GM12878 (cell line): ENCODE results near the gene MAMDC2. TPM values are rescaled to one million over a fixed set of nuclear protein-coding genes. Genes with fewer than 3 reads are reported as not detected.

Source experiments
- ATAC-seq: fragments of 200-7000 bp; cut with Tn5 transposase; 3 replicates; pipeline ENCODE4 v1.9.1; 2020; ENCODE audit warnings: mild to moderate bottlenecking, moderate library complexity
- BruUV-seq: library from RNA; stranded (reverse); fragments of 400-500 nt; replicated peaks from 2 replicates; lab custom pipeline; 2021; lab: Mats Ljungman, UMichigan
- CTCF ChIA-PET: fragments of 300-600 bp; sonication (Branson Sonifier 250); formaldehyde crosslinking; extraction: SDS; loops from one replicate; lab custom pipeline; 2021; ENCODE audit warnings: inconsistent platforms; lab: Yijun Ruan, JAX
- POLR2A ChIA-PET: fragments of 350-600 bp; formaldehyde crosslinking; extraction: SDS; loops from one replicate; lab custom pipeline; 2021; ENCODE audit warnings: inconsistent platforms; lab: Charles Lee
- RAD21 ChIA-PET: fragments of 300-600 bp; sonication (Branson Sonifier 250); formaldehyde crosslinking; loops from one replicate; lab custom pipeline; 2023; ENCODE audit warnings: antibody characterized with exemption; ENCODE audit not compliant: unreplicated experiment; lab: Charles Lee
- SMC1A ChIA-PET: fragments of 300-600 bp; sonication (Branson Sonifier 250); formaldehyde crosslinking; loops from one replicate; lab custom pipeline; 2023; ENCODE audit not compliant: unreplicated experiment, uncharacterized antibody; lab: Charles Lee
- DNase-seq: peaks from one replicate; pipeline ENCODE4 v3.0.0-alpha.2; 2011; ENCODE audit warnings: low read depth, low spot score
- FAIRE-seq: peaks from 3 replicates; lab custom pipeline; 2011; peaks lifted over from hg19 to GRCh38; lab: Jason Lieb, UNC
- H2AFZ ChIP-seq: 2 replicates; pipeline ENCODE4 v1.6.0; 2011; ENCODE audit warnings: low read depth, low read length, control low read depth; ENCODE audit not compliant: control insufficient read depth
- H3K27ac ChIP-seq: 2 replicates; pipeline ENCODE4 v1.5.1; 2011; ENCODE audit warnings: control low read depth; ENCODE audit not compliant: control insufficient read depth, insufficient read depth
- H3K27me3 ChIP-seq, 2 experiments: replicated peaks in 1 of 2; 2 replicates each; pipeline versions ENCODE4 v1.6.0 to v1.6.1; 2011; ENCODE audit warnings: low read length in 1 of 2; ENCODE audit not compliant: control insufficient read depth in 2 of 2, insufficient read depth in 2 of 2
- H3K36me3 ChIP-seq, 2 experiments: 2 replicates each; pipeline ENCODE4 v1.5.1; 2011; ENCODE audit warnings: low read length in 1 of 2; ENCODE audit not compliant: control insufficient read depth in 2 of 2, insufficient read depth in 2 of 2
- H3K4me1 ChIP-seq: 2 replicates; pipeline ENCODE4 v1.6.1; 2011; ENCODE audit warnings: mild to moderate bottlenecking, low read length, moderate library complexity, mixed read lengths; ENCODE audit not compliant: control insufficient read depth, insufficient read depth
- H3K4me2 ChIP-seq: 2 replicates; pipeline ENCODE4 v1.6.0; 2011; ENCODE audit warnings: control low read depth; ENCODE audit not compliant: control insufficient read depth, insufficient read depth
- H3K4me3 ChIP-seq: fragments of 200-600 bp; sonication (generic); 2 replicates; pipeline ENCODE4 v1.5.1; 2016
- H3K79me2 ChIP-seq: 2 replicates; pipeline ENCODE4 v1.6.0; 2011; ENCODE audit warnings: low read length; ENCODE audit not compliant: control insufficient read depth, insufficient read depth
- H3K9ac ChIP-seq: 2 replicates; pipeline ENCODE4 v1.8.0; 2011; ENCODE audit warnings: low read length, control low read depth, mixed read lengths; ENCODE audit not compliant: control insufficient read depth, insufficient read depth
- H3K9me3 ChIP-seq: replicated peaks from 3 replicates; pipeline ENCODE4 v1.5.1; 2011; ENCODE audit warnings: mild to moderate bottlenecking, low read length; ENCODE audit not compliant: control insufficient read depth, insufficient read depth
- H4K20me1 ChIP-seq: 2 replicates; pipeline ENCODE4 v1.6.0; 2011; ENCODE audit not compliant: control insufficient read depth, insufficient read depth
- ATF3 ChIP-seq: IDR thresholded peaks from 2 replicates; pipeline ENCODE4 v1.6.1; 2011; ENCODE audit warnings: low read depth, mild to moderate bottlenecking, low read length, moderate library complexity, borderline replicate concordance; ENCODE audit errors: extremely low read depth
- CEBPB ChIP-seq, 2 experiments: fragments of 150-350 bp in 1 of 2; IDR thresholded peaks; 2 replicates each; pipeline ENCODE4 v1.6.1; 2012 to 2014; ENCODE audit warnings: low read depth in 2 of 2, low read length in 2 of 2, borderline replicate concordance in 1 of 2, inconsistent platforms in 1 of 2
- CUX1 ChIP-seq: IDR thresholded peaks from 2 replicates; pipeline ENCODE4 v1.6.1; 2012; ENCODE audit warnings: improper control_type of control experiment, low read depth, low read length; ENCODE audit not compliant: insufficient replicate concordance
- EP300 ChIP-seq, 2 experiments: fragments of 150-350 bp in 1 of 2; IDR thresholded peaks; 2 replicates each; pipeline ENCODE4 v1.6.1; 2011 to 2012; ENCODE audit warnings: low read depth in 2 of 2, low read length in 2 of 2, borderline replicate concordance in 1 of 2, improper control_type of control experiment in 1 of 2, inconsistent platforms in 1 of 2; ENCODE audit not compliant: control insufficient read depth in 1 of 2
- JUND ChIP-seq: IDR thresholded peaks from 2 replicates; pipeline ENCODE4 v1.6.1; 2012; ENCODE audit warnings: low read depth, mild to moderate bottlenecking, low read length, improper control_type of control experiment, moderate library complexity
- KLF5 ChIP-seq: fragments of 450-650 bp; IDR thresholded peaks from 2 replicates; pipeline ENCODE4 v1.6.1; 2014; ENCODE audit warnings: mild to moderate bottlenecking; ENCODE audit not compliant: partially characterized antibody
- NFYA ChIP-seq: IDR thresholded peaks from 2 replicates; pipeline ENCODE4 v1.6.1; 2011; ENCODE audit warnings: low read depth, mild to moderate bottlenecking, low read length, improper control_type of control experiment, borderline replicate concordance
- PBX3 ChIP-seq: IDR thresholded peaks from 2 replicates; pipeline ENCODE4 v1.6.1; 2011; ENCODE audit warnings: mild to moderate bottlenecking, low read depth, low read length, moderate library complexity; ENCODE audit not compliant: insufficient replicate concordance
- RELA ChIP-seq: fragments of 450-650 bp; IDR thresholded peaks from 2 replicates; pipeline ENCODE4 v1.8.0; 2014; ENCODE audit warnings: borderline replicate concordance; ENCODE audit not compliant: partially characterized antibody
- SIN3A ChIP-seq: IDR thresholded peaks from 2 replicates; pipeline ENCODE4 v1.6.1; 2012; ENCODE audit warnings: low read depth, low read length, improper control_type of control experiment
- SMAD1 ChIP-seq: fragments of 450-650 bp; IDR thresholded peaks from 2 replicates; pipeline ENCODE4 v1.6.1; 2018; ENCODE audit warnings: mild to moderate bottlenecking, low read depth; ENCODE audit not compliant: partially characterized antibody
- WRNIP1 ChIP-seq: IDR thresholded peaks from 2 replicates; pipeline ENCODE4 v1.6.1; 2011; ENCODE audit warnings: low read depth, low read length, improper control_type of control experiment, borderline replicate concordance
- ZBTB11 ChIP-seq: fragments of 450-650 bp; formaldehyde crosslinking; IDR thresholded peaks from 2 replicates; pipeline ENCODE4 v1.5.0; 2022; ENCODE audit warnings: mild to moderate bottlenecking, missing genetic modification characterization
- WGBS: methylation state at CpG from one replicate; pipeline ENCODE4 v1.1.6; 2016; ENCODE audit warnings: low lambda C conversion rate; ENCODE audit not compliant: insufficient replicate concordance, insufficient coverage; ENCODE audit errors: missing lambda C conversion rate; 5-methylcytosine and 5-hydroxymethylcytosine counted together
- in situ Hi-C: fragments of 300-500 bp; cut with MboI; formaldehyde crosslinking; loops from 9 replicates; pipeline ENCODE4 v1.14.3; 2018; ENCODE audit warnings: mixed read lengths
- intact Hi-C: fragments of 100-400 bp; cut with micrococcal nuclease; formaldehyde crosslinking; loops from one replicate; pipeline ENCODE4 v1.14.2; 2022; ENCODE audit not compliant: unreplicated experiment
- polyA plus RNA-seq, 11 experiments: library from polyadenylated mRNA; depleted of rRNA in 4 of 11; unstranded in 6 of 11; stranded (reverse) in 5 of 11; fragments of >200 nt; fragmentation: Nextera tagmentation in 4 of 11; fragmentation: Illumina TruSeq in 1 of 11; extraction: Ambion mirVana in 4 of 11; extraction: Trizol in 1 of 11; gene quantifications; 1 replicate in 1 of 11; 2 replicates in 10 of 11; pipeline versions ENCODE4 v1.2.1 to v1.2.3, GENCODE V29; 2011 to 2016; ENCODE audit warnings: inconsistent platforms in 2 of 11, missing spikeins in 2 of 11, low read depth in 1 of 11
- total RNA-seq, 4 experiments: library from RNA; depleted of rRNA in 3 of 4; stranded (reverse); fragments of >200 nt in 3 of 4; fragmentation: Illumina TruSeq in 1 of 4; extraction: Trizol in 1 of 4; gene quantifications; 2 replicates each; pipeline versions ENCODE4 v1.2.1 to v1.2.3, GENCODE V29; 2013 to 2021

Gene MAMDC2
- total and polyA plus RNA-seq, 10 of the 15 experiments (the other 5 are each of a cell fraction or from before 2014, with no cell fraction given) = 0.01 to 0.09 TPM; not detected in 8

GRCh38 chr9:70127036-70127435, 83.4 kb downstream of the MAMDC2 start:
- intact Hi-C loops = no loop called here
- no peak overlapping the region for H3K9ac ChIP-seq
- ATAC-seq (no peak), FAIRE-seq (no peak), DNase-seq (no peak)
- no peak overlapping the region for H3K27ac ChIP-seq
- no peak overlapping the region for H3K4me2 ChIP-seq
- ChIA-PET CTCF (interaction anchor here (11.7 kb wide), 1 partner anchor 15 kb away, joined by 95 read pairs; no protein-coding TSS in a partner anchor), RAD21 (no interaction called here), POLR2A (no interaction called here), SMC1A (no interaction called here)
- no peaks in the 10 kb centered on the region for H3K9me3 ChIP-seq
- H3K4me1 ChIP-seq = no peaks in the 10 kb centered on the region
- H3K36me3 ChIP-seq = no peaks in the 10 kb centered on the region
- no peak overlapping the region for H3K4me3 ChIP-seq
- no peaks in the 10 kb centered on the region for H3K79me2 ChIP-seq
- no TSS peak for BruUV-seq
- TF ChIP-seq SIN3A = no peak
- no peak for TF ChIP-seq RELA
- TF ChIP-seq CEBPB (IDR thresholded peaks at IDR 0.05; ENCODE audit: borderline replicate concordance in 1 of 2, low read depth in 2 of 2, low read length in 2 of 2) = no peak
- TF ChIP-seq SMAD1 = no peak
- no peak for TF ChIP-seq CUX1
- TF ChIP-seq NFYA = no peak
- no peak for TF ChIP-seq ZBTB11 (CRISPR knock-in tag)
- TF ChIP-seq PBX3 = no peak
- no peak for TF ChIP-seq ATF3
- TF ChIP-seq WRNIP1 = no peak
- no peak for TF ChIP-seq EP300 (IDR thresholded peaks at IDR 0.05; ENCODE audit: borderline replicate concordance in 1 of 2, control insufficient read depth in 1 of 2, low read depth in 2 of 2, low read length in 2 of 2)
- no peak for TF ChIP-seq KLF5
- no peak for TF ChIP-seq JUND
- in situ Hi-C loops = no loop called here
- peaks cover 0 to 1% of the 10 kb centered on the region in 2 experiments; a peak in 1 of 4 replicates for H3K27me3 ChIP-seq
- H2AFZ ChIP-seq = no peak overlapping the region
- 57% methylated on average over 6 of the region's 6 CpGs for WGBS
- H4K20me1 ChIP-seq = no peaks in the 10 kb centered on the region
